GM12878 (cell line): ENCODE data around the gene RBM19. TPM values are rescaled to one million over a fixed set of nuclear protein-coding genes. Genes with fewer than 3 reads are reported as not detected.

Experiments
- ATAC-seq: fragments of 200-7000 bp; cut with Tn5 transposase; 3 replicates; pipeline ENCODE4 v1.9.1; 2020; ENCODE audit warnings: mild to moderate bottlenecking, moderate library complexity
- BruUV-seq: library from RNA; stranded (reverse); fragments of 400-500 nt; replicated peaks from 2 replicates; lab custom pipeline; 2021; lab: Mats Ljungman, UMichigan
- CTCF ChIA-PET: fragments of 300-600 bp; sonication (Branson Sonifier 250); formaldehyde crosslinking; extraction: SDS; loops from one replicate; lab custom pipeline; 2021; ENCODE audit warnings: inconsistent platforms; lab: Yijun Ruan, JAX
- POLR2A ChIA-PET: fragments of 350-600 bp; formaldehyde crosslinking; extraction: SDS; loops from one replicate; lab custom pipeline; 2021; ENCODE audit warnings: inconsistent platforms; lab: Charles Lee
- RAD21 ChIA-PET: fragments of 300-600 bp; sonication (Branson Sonifier 250); formaldehyde crosslinking; loops from one replicate; lab custom pipeline; 2023; ENCODE audit warnings: antibody characterized with exemption; ENCODE audit not compliant: unreplicated experiment; lab: Charles Lee
- SMC1A ChIA-PET: fragments of 300-600 bp; sonication (Branson Sonifier 250); formaldehyde crosslinking; loops from one replicate; lab custom pipeline; 2023; ENCODE audit not compliant: unreplicated experiment, uncharacterized antibody; lab: Charles Lee
- DNase-seq: peaks from one replicate; pipeline ENCODE4 v3.0.0-alpha.2; 2011; ENCODE audit warnings: low read depth, low spot score
- FAIRE-seq: peaks from 3 replicates; lab custom pipeline; 2011; peaks lifted over from hg19 to GRCh38; lab: Jason Lieb, UNC
- H2AFZ ChIP-seq: 2 replicates; pipeline ENCODE4 v1.6.0; 2011; ENCODE audit warnings: low read depth, low read length, control low read depth; ENCODE audit not compliant: control insufficient read depth
- H3K27ac ChIP-seq: 2 replicates; pipeline ENCODE4 v1.5.1; 2011; ENCODE audit warnings: control low read depth; ENCODE audit not compliant: control insufficient read depth, insufficient read depth
- H3K27me3 ChIP-seq, 2 experiments: replicated peaks in 1 of 2; 2 replicates each; pipeline versions ENCODE4 v1.6.0 to v1.6.1; 2011; ENCODE audit warnings: low read length in 1 of 2; ENCODE audit not compliant: control insufficient read depth in 2 of 2, insufficient read depth in 2 of 2
- H3K36me3 ChIP-seq, 2 experiments: 2 replicates each; pipeline ENCODE4 v1.5.1; 2011; ENCODE audit warnings: low read length in 1 of 2; ENCODE audit not compliant: control insufficient read depth in 2 of 2, insufficient read depth in 2 of 2
- H3K4me1 ChIP-seq: 2 replicates; pipeline ENCODE4 v1.6.1; 2011; ENCODE audit warnings: mild to moderate bottlenecking, low read length, moderate library complexity, mixed read lengths; ENCODE audit not compliant: control insufficient read depth, insufficient read depth
- H3K4me2 ChIP-seq: 2 replicates; pipeline ENCODE4 v1.6.0; 2011; ENCODE audit warnings: control low read depth; ENCODE audit not compliant: control insufficient read depth, insufficient read depth
- H3K4me3 ChIP-seq: fragments of 200-600 bp; sonication (generic); 2 replicates; pipeline ENCODE4 v1.5.1; 2016
- H3K79me2 ChIP-seq: 2 replicates; pipeline ENCODE4 v1.6.0; 2011; ENCODE audit warnings: low read length; ENCODE audit not compliant: control insufficient read depth, insufficient read depth
- H3K9ac ChIP-seq: 2 replicates; pipeline ENCODE4 v1.8.0; 2011; ENCODE audit warnings: low read length, control low read depth, mixed read lengths; ENCODE audit not compliant: control insufficient read depth, insufficient read depth
- H3K9me3 ChIP-seq: replicated peaks from 3 replicates; pipeline ENCODE4 v1.5.1; 2011; ENCODE audit warnings: mild to moderate bottlenecking, low read length; ENCODE audit not compliant: control insufficient read depth, insufficient read depth
- H4K20me1 ChIP-seq: 2 replicates; pipeline ENCODE4 v1.6.0; 2011; ENCODE audit not compliant: control insufficient read depth, insufficient read depth
- ATF2 ChIP-seq: IDR thresholded peaks from 2 replicates; pipeline ENCODE4 v1.6.1; 2012; ENCODE audit warnings: low read length, inconsistent platforms
- CUX1 ChIP-seq: IDR thresholded peaks from 2 replicates; pipeline ENCODE4 v1.6.1; 2012; ENCODE audit warnings: improper control_type of control experiment, low read depth, low read length; ENCODE audit not compliant: insufficient replicate concordance
- FOXK2 ChIP-seq: fragments of 450-650 bp; IDR thresholded peaks from 2 replicates; pipeline ENCODE4 v1.6.1; 2017; ENCODE audit warnings: mild to moderate bottlenecking, moderate library complexity
- KAT2A ChIP-seq: conservative IDR thresholded peaks from 2 replicates; pipeline ENCODE4 v1.6.1; 2011; ENCODE audit warnings: low read depth, low read length; ENCODE audit not compliant: control insufficient read depth
- POLR2AphosphoS2 ChIP-seq: IDR thresholded peaks from 2 replicates; pipeline ENCODE4 v1.6.1; 2011; ENCODE audit warnings: low read depth, mild to moderate bottlenecking, low read length, improper control_type of control experiment, moderate library complexity
- SPI1 ChIP-seq: IDR thresholded peaks from 2 replicates; pipeline ENCODE4 v1.6.1; 2011; ENCODE audit warnings: low read depth, mild to moderate bottlenecking, low read length, moderate library complexity, borderline replicate concordance; ENCODE audit not compliant: insufficient read depth
- ZNF592 ChIP-seq: fragments of 450-650 bp; IDR thresholded peaks from 2 replicates; pipeline ENCODE4 v1.6.1; 2017; ENCODE audit warnings: mild to moderate bottlenecking, moderate library complexity
- WGBS: methylation state at CpG from one replicate; pipeline ENCODE4 v1.1.6; 2016; ENCODE audit warnings: low lambda C conversion rate; ENCODE audit not compliant: insufficient replicate concordance, insufficient coverage; ENCODE audit errors: missing lambda C conversion rate; 5-methylcytosine and 5-hydroxymethylcytosine counted together
- in situ Hi-C: fragments of 300-500 bp; cut with MboI; formaldehyde crosslinking; loops from 9 replicates; pipeline ENCODE4 v1.14.3; 2018; ENCODE audit warnings: mixed read lengths
- intact Hi-C: fragments of 100-400 bp; cut with micrococcal nuclease; formaldehyde crosslinking; loops from one replicate; pipeline ENCODE4 v1.14.2; 2022; ENCODE audit not compliant: unreplicated experiment
- polyA plus RNA-seq, 11 experiments: library from polyadenylated mRNA; depleted of rRNA in 4 of 11; unstranded in 6 of 11; stranded (reverse) in 5 of 11; fragments of >200 nt; fragmentation: Nextera tagmentation in 4 of 11; fragmentation: Illumina TruSeq in 1 of 11; extraction: Ambion mirVana in 4 of 11; extraction: Trizol in 1 of 11; gene quantifications; 1 replicate in 1 of 11; 2 replicates in 10 of 11; pipeline versions ENCODE4 v1.2.1 to v1.2.3, GENCODE V29; 2011 to 2016; ENCODE audit warnings: inconsistent platforms in 2 of 11, missing spikeins in 2 of 11, low read depth in 1 of 11
- total RNA-seq, 4 experiments: library from RNA; depleted of rRNA in 3 of 4; stranded (reverse); fragments of >200 nt in 3 of 4; fragmentation: Illumina TruSeq in 1 of 4; extraction: Trizol in 1 of 4; gene quantifications; 2 replicates each; pipeline versions ENCODE4 v1.2.1 to v1.2.3, GENCODE V29; 2013 to 2021

RBM19 gene
- total and polyA plus RNA-seq, 10 of the 15 experiments (the other 5 are each of a cell fraction or from before 2014, with no cell fraction given) = 4.2 to 42.9 (median 28.4) TPM

GRCh38 chr12:113845900-113846674 lies 120.0 kb downstream of the RBM19 start (continued):
- no peak for TF ChIP-seq ATF2

GRCh38 chr12:113844495-113845210 lies 121.5 kb downstream of the RBM19 start:
- no peak overlapping the region for H3K4me3 ChIP-seq
- no peaks in the 10 kb centered on the region for H3K27me3 ChIP-seq
- H3K4me1 ChIP-seq = no peaks in the 10 kb centered on the region
- intact Hi-C loops (no loop called here), in situ Hi-C loops (no loop called here)
- H3K9me3 ChIP-seq = no peaks in the 10 kb centered on the region
- H3K27ac ChIP-seq = no peak overlapping the region
- ChIA-PET RAD21 (no interaction called here), POLR2A (no interaction called here), CTCF (no interaction called here), SMC1A (no interaction called here)
- ATAC-seq (no peak), DNase-seq (no peak), FAIRE-seq (no peak)
- no peak overlapping the region for H3K4me2 ChIP-seq
- no peak overlapping the region for H3K9ac ChIP-seq
- no peak overlapping the region for H2AFZ ChIP-seq
- H3K79me2 ChIP-seq = no peaks in the 10 kb centered on the region
- BruUV-seq = no TSS peak
- WGBS = 94% methylated on average over 30 of the region's 31 CpGs
- no peaks in the 10 kb centered on the region for H4K20me1 ChIP-seq
- H3K36me3 ChIP-seq = peaks cover 4 to 14% of the 10 kb centered on the region in 2 experiments; a peak in 3 of 4 replicates
- TF ChIP-seq KAT2A (no peak), ZNF592 (no peak), SPI1 (no peak), FOXK2 (no peak), CUX1 (no peak), POLR2AphosphoS2 (no peak)
